GM12878 (cell line): Measurements from ENCODE around the gene TLR9. TPM values are rescaled to one million over a fixed set of nuclear protein-coding genes. Genes with fewer than 3 reads are reported as not detected.
A peak's percentile ranks its signal among the peaks of the same experiment; 100 is the strongest.

ENCODE experiments used
- ATAC-seq: fragments of 200-7000 bp; cut with Tn5 transposase; 3 replicates; pipeline ENCODE4 v1.9.1; 2020; ENCODE audit warnings: mild to moderate bottlenecking, moderate library complexity
- BruUV-seq: library from RNA; stranded (reverse); fragments of 400-500 nt; replicated peaks from 2 replicates; lab custom pipeline; 2021; lab: Mats Ljungman, UMichigan
- CTCF ChIA-PET: fragments of 300-600 bp; sonication (Branson Sonifier 250); formaldehyde crosslinking; extraction: SDS; loops from one replicate; lab custom pipeline; 2021; ENCODE audit warnings: inconsistent platforms; lab: Yijun Ruan, JAX
- POLR2A ChIA-PET: fragments of 350-600 bp; formaldehyde crosslinking; extraction: SDS; loops from one replicate; lab custom pipeline; 2021; ENCODE audit warnings: inconsistent platforms; lab: Charles Lee
- RAD21 ChIA-PET: fragments of 300-600 bp; sonication (Branson Sonifier 250); formaldehyde crosslinking; loops from one replicate; lab custom pipeline; 2023; ENCODE audit warnings: antibody characterized with exemption; ENCODE audit not compliant: unreplicated experiment; lab: Charles Lee
- SMC1A ChIA-PET: fragments of 300-600 bp; sonication (Branson Sonifier 250); formaldehyde crosslinking; loops from one replicate; lab custom pipeline; 2023; ENCODE audit not compliant: unreplicated experiment, uncharacterized antibody; lab: Charles Lee
- DNase-seq: peaks from one replicate; pipeline ENCODE4 v3.0.0-alpha.2; 2011; ENCODE audit warnings: low read depth, low spot score
- FAIRE-seq: peaks from 3 replicates; lab custom pipeline; 2011; peaks lifted over from hg19 to GRCh38; lab: Jason Lieb, UNC
- H2AFZ ChIP-seq: 2 replicates; pipeline ENCODE4 v1.6.0; 2011; ENCODE audit warnings: low read depth, low read length, control low read depth; ENCODE audit not compliant: control insufficient read depth
- H3K27ac ChIP-seq: 2 replicates; pipeline ENCODE4 v1.5.1; 2011; ENCODE audit warnings: control low read depth; ENCODE audit not compliant: control insufficient read depth, insufficient read depth
- H3K27me3 ChIP-seq, 2 experiments: replicated peaks in 1 of 2; 2 replicates each; pipeline versions ENCODE4 v1.6.0 to v1.6.1; 2011; ENCODE audit warnings: low read length in 1 of 2; ENCODE audit not compliant: control insufficient read depth in 2 of 2, insufficient read depth in 2 of 2
- H3K36me3 ChIP-seq, 2 experiments: 2 replicates each; pipeline ENCODE4 v1.5.1; 2011; ENCODE audit warnings: low read length in 1 of 2; ENCODE audit not compliant: control insufficient read depth in 2 of 2, insufficient read depth in 2 of 2
- H3K4me1 ChIP-seq: 2 replicates; pipeline ENCODE4 v1.6.1; 2011; ENCODE audit warnings: mild to moderate bottlenecking, low read length, moderate library complexity, mixed read lengths; ENCODE audit not compliant: control insufficient read depth, insufficient read depth
- H3K4me2 ChIP-seq: 2 replicates; pipeline ENCODE4 v1.6.0; 2011; ENCODE audit warnings: control low read depth; ENCODE audit not compliant: control insufficient read depth, insufficient read depth
- H3K4me3 ChIP-seq: fragments of 200-600 bp; sonication (generic); 2 replicates; pipeline ENCODE4 v1.5.1; 2016
- H3K79me2 ChIP-seq: 2 replicates; pipeline ENCODE4 v1.6.0; 2011; ENCODE audit warnings: low read length; ENCODE audit not compliant: control insufficient read depth, insufficient read depth
- H3K9ac ChIP-seq: 2 replicates; pipeline ENCODE4 v1.8.0; 2011; ENCODE audit warnings: low read length, control low read depth, mixed read lengths; ENCODE audit not compliant: control insufficient read depth, insufficient read depth
- H3K9me3 ChIP-seq: replicated peaks from 3 replicates; pipeline ENCODE4 v1.5.1; 2011; ENCODE audit warnings: mild to moderate bottlenecking, low read length; ENCODE audit not compliant: control insufficient read depth, insufficient read depth
- H4K20me1 ChIP-seq: 2 replicates; pipeline ENCODE4 v1.6.0; 2011; ENCODE audit not compliant: control insufficient read depth, insufficient read depth
- BACH1 ChIP-seq: fragments of 450-650 bp; IDR thresholded peaks from 2 replicates; pipeline ENCODE4 v1.6.1; 2017; ENCODE audit warnings: mild to moderate bottlenecking, borderline replicate concordance
- BCL11A ChIP-seq: IDR thresholded peaks from 2 replicates; pipeline ENCODE4 v1.6.1; 2011; ENCODE audit warnings: low read depth, low read length
- CREM ChIP-seq: IDR thresholded peaks from 2 replicates; pipeline ENCODE4 v1.6.1; 2014; ENCODE audit warnings: antibody characterized with exemption, low read depth
- ELK1 ChIP-seq: IDR thresholded peaks from 2 replicates; pipeline ENCODE4 v1.6.1; 2012; ENCODE audit warnings: low read depth, low read length, improper control_type of control experiment
- ESRRA ChIP-seq: IDR thresholded peaks from 2 replicates; pipeline ENCODE4 v1.6.1; 2012; ENCODE audit warnings: mild to moderate bottlenecking, low read length, improper control_type of control experiment
- FOXK2 ChIP-seq: fragments of 450-650 bp; IDR thresholded peaks from 2 replicates; pipeline ENCODE4 v1.6.1; 2017; ENCODE audit warnings: mild to moderate bottlenecking, moderate library complexity
- IKZF1 ChIP-seq: fragments of 450-650 bp; conservative IDR thresholded peaks from 2 replicates; pipeline ENCODE4 v1.6.1; 2017; ENCODE audit warnings: antibody characterized with exemption, mild to moderate bottlenecking
- JUNB ChIP-seq: IDR thresholded peaks from 2 replicates; pipeline ENCODE4 v1.6.1; 2016; ENCODE audit warnings: antibody characterized with exemption, mild to moderate bottlenecking
- MAX ChIP-seq: IDR thresholded peaks from 2 replicates; pipeline ENCODE4 v1.6.1; 2012; ENCODE audit warnings: low read depth, low read length, improper control_type of control experiment
- MEF2A ChIP-seq: IDR thresholded peaks from 2 replicates; pipeline ENCODE4 v1.6.1; 2011; ENCODE audit warnings: low read depth, mild to moderate bottlenecking, low read length, moderate library complexity; ENCODE audit not compliant: insufficient read depth
- MTA2 ChIP-seq: fragments of 450-650 bp; IDR thresholded peaks from 2 replicates; pipeline ENCODE4 v1.6.1; 2016; ENCODE audit warnings: low read depth, mild to moderate bottlenecking, moderate library complexity
- NR2C1 ChIP-seq: fragments of 450-650 bp; IDR thresholded peaks from 2 replicates; pipeline ENCODE4 v1.6.1; 2017; ENCODE audit warnings: antibody characterized with exemption, mild to moderate bottlenecking, moderate library complexity
- NR2C2 ChIP-seq: IDR thresholded peaks from 2 replicates; pipeline ENCODE4 v1.6.1; 2011; ENCODE audit warnings: borderline replicate concordance, low read depth; ENCODE audit not compliant: control insufficient read depth, insufficient read length
- PAX8 ChIP-seq: fragments of 450-650 bp; IDR thresholded peaks from 2 replicates; pipeline ENCODE4 v1.6.1; 2017; ENCODE audit warnings: mild to moderate bottlenecking, moderate library complexity
- PKNOX1 ChIP-seq: fragments of 450-650 bp; IDR thresholded peaks from 2 replicates; pipeline ENCODE4 v1.6.1; 2016; ENCODE audit warnings: mild to moderate bottlenecking
- RB1 ChIP-seq: fragments of 450-650 bp; formaldehyde crosslinking; IDR thresholded peaks from 2 replicates; pipeline ENCODE4 v1.6.1; 2017; ENCODE audit warnings: mild to moderate bottlenecking, borderline replicate concordance
- RFX5 ChIP-seq: IDR thresholded peaks from 2 replicates; pipeline ENCODE4 v1.6.1; 2011; ENCODE audit warnings: low read depth, low read length, improper control_type of control experiment
- SREBF1 ChIP-seq: IDR thresholded peaks from 2 replicates; pipeline ENCODE4 v1.6.1; 2012; ENCODE audit warnings: mild to moderate bottlenecking, low read length
- TAF1 ChIP-seq: IDR thresholded peaks from 2 replicates; pipeline ENCODE4 v1.6.1; 2011; ENCODE audit warnings: mild to moderate bottlenecking, low read depth, low read length, borderline replicate concordance
- TBL1XR1 ChIP-seq: IDR thresholded peaks from 2 replicates; pipeline ENCODE4 v1.6.1; 2012; ENCODE audit warnings: low read depth, low read length, improper control_type of control experiment
- TCF3 ChIP-seq: IDR thresholded peaks from 2 replicates; pipeline ENCODE4 v1.6.1; 2012; ENCODE audit warnings: low read depth, mild to moderate bottlenecking, low read length, borderline replicate concordance; ENCODE audit not compliant: insufficient read depth
- YBX1 ChIP-seq: fragments of 450-650 bp; IDR thresholded peaks from 2 replicates; pipeline ENCODE4 v1.6.1; 2016; ENCODE audit warnings: antibody characterized with exemption
- ZNF217 ChIP-seq: fragments of 450-650 bp; IDR thresholded peaks from 2 replicates; pipeline ENCODE4 v1.6.1; 2017; ENCODE audit warnings: antibody characterized with exemption, mild to moderate bottlenecking
- WGBS: methylation state at CpG from one replicate; pipeline ENCODE4 v1.1.6; 2016; ENCODE audit warnings: low lambda C conversion rate; ENCODE audit not compliant: insufficient replicate concordance, insufficient coverage; ENCODE audit errors: missing lambda C conversion rate; 5-methylcytosine and 5-hydroxymethylcytosine counted together
- in situ Hi-C: fragments of 300-500 bp; cut with MboI; formaldehyde crosslinking; loops from 9 replicates; pipeline ENCODE4 v1.14.3; 2018; ENCODE audit warnings: mixed read lengths
- intact Hi-C: fragments of 100-400 bp; cut with micrococcal nuclease; formaldehyde crosslinking; loops from one replicate; pipeline ENCODE4 v1.14.2; 2022; ENCODE audit not compliant: unreplicated experiment
- polyA plus RNA-seq, 11 experiments: library from polyadenylated mRNA; depleted of rRNA in 4 of 11; unstranded in 6 of 11; stranded (reverse) in 5 of 11; fragments of >200 nt; fragmentation: Nextera tagmentation in 4 of 11; fragmentation: Illumina TruSeq in 1 of 11; extraction: Ambion mirVana in 4 of 11; extraction: Trizol in 1 of 11; gene quantifications; 1 replicate in 1 of 11; 2 replicates in 10 of 11; pipeline versions ENCODE4 v1.2.1 to v1.2.3, GENCODE V29; 2011 to 2016; ENCODE audit warnings: inconsistent platforms in 2 of 11, missing spikeins in 2 of 11, low read depth in 1 of 11
- total RNA-seq, 4 experiments: library from RNA; depleted of rRNA in 3 of 4; stranded (reverse); fragments of >200 nt in 3 of 4; fragmentation: Illumina TruSeq in 1 of 4; extraction: Trizol in 1 of 4; gene quantifications; 2 replicates each; pipeline versions ENCODE4 v1.2.1 to v1.2.3, GENCODE V29; 2013 to 2021

The TLR9 gene
- total and polyA plus RNA-seq, 10 of the 15 experiments (the other 5 are each of a cell fraction or from before 2014, with no cell fraction given) = 0.10 to 4.8 (median 0.53) TPM; not detected in 1

- Histone ChIP-seq H3K9me3 (no peaks in the 10 kb centered on the region), H3K4me3 (peak overlapping the region; percentile 93), H3K9ac (peak overlapping the region; percentile 87), H3K27me3 (no peaks in the 10 kb centered on the region), H3K36me3 (peaks cover 0 to 5% of the 10 kb centered on the region in 2 experiments; a peak in 2 of 4 replicates), H3K79me2 (peaks cover 39% of the 10 kb centered on the region), H3K4me1 (peaks cover 33% of the 10 kb centered on the region), H2AFZ (peak overlapping the region; percentile 74), H3K27ac (peak overlapping the region; percentile 88), H3K4me2 (peak overlapping the region; percentile 81), H4K20me1 (no peaks in the 10 kb centered on the region)
- CTCF ChIA-PET = interaction anchor here (0.8 to 3.8 kb wide), 11 partner anchors 12 to 185 kb away, joined by 3 to 26 read pairs (median 3); partner anchors contain the start of gene TLR9
- RAD21 ChIA-PET = interaction anchor here (0.6 to 1.8 kb wide), 13 partner anchors 9 to 175 kb away, joined by 3 to 12 read pairs (median 4); partner anchors contain the start of genes GLYCTK, TLR9 and WDR82
- SMC1A ChIA-PET = interaction anchor here (1.0 to 3.5 kb wide), 6 partner anchors 13 to 100 kb away, joined by 3 to 25 read pairs (median 6); partner anchors contain the start of gene TLR9
- intact Hi-C loops (no loop called here), in situ Hi-C loops (no loop called here)
- ATAC-seq (peak; percentile 10), DNase-seq (no peak), FAIRE-seq (no peak)
- BruUV-seq = TSS peak; percentile 87
- POLR2A ChIA-PET = interaction anchor here (1.0 to 7.2 kb wide), 8 partner anchors 11 to 51 kb away, joined by 3 to 49 read pairs (median 6); partner anchors contain the start of genes GLYCTK, TLR9 and WDR82
- WGBS = 2% methylated on average over 11 of the region's 11 CpGs
- TF ChIP-seq YBX1 (no peak), CREM (peak; percentile 16; the same call in 1 of the 2 replicates), ZNF217 (no peak), TCF3 (no peak), ELK1 (no peak), MTA2 (no peak), ESRRA (peak; percentile 70; the same call in 1 of the 2 replicates), RB1 (no peak), PKNOX1 (peak; percentile 32; the same call in 1 of the 2 replicates), TBL1XR1 (no peak), BACH1 (no peak), MAX (no peak), FOXK2 (peak; percentile 8; the same call in 1 of the 2 replicates), BCL11A (no peak), MEF2A (no peak), NR2C1 (peak; percentile 70), TAF1 (no peak), PAX8 (peak; percentile 99), IKZF1 (peak; percentile 15), SREBF1 (no peak), RFX5 (no peak), NR2C2 (peak; percentile 61), JUNB (no peak)
Measured at GRCh38 chr3:52238193-52238760, 12.8 kb upstream of the TLR9 start.
